Psoas muscle (tissue), 8 donors: ENCODE data around the gene HPX. TPM values are rescaled to one million over a fixed set of nuclear protein-coding genes. Genes with fewer than 3 reads are reported as not detected.

ENCODE experiments used
- ATAC-seq, 4 donors: fragments of 200-7000 bp; cut with Tn5 transposase; one replicate each; pipeline ENCODE4 v1.9.1; 2020; ENCODE audit warnings: moderate library complexity in 3 of 4, mild to moderate bottlenecking in 2 of 4
- DNase-seq, 2 donors: peaks; one replicate each; pipeline ENCODE4 v3.0.0-alpha.2; 2020
- H3K27ac ChIP-seq: fragments of 200-600 bp; one replicate; pipeline ENCODE4 v1.8.0; 2022
- H3K27me3 ChIP-seq, 3 donors: fragments of 200-600 bp in 1 of 3; one replicate each; pipeline versions ENCODE4 v1.6.1 to v1.8.0; 2013 to 2022; ENCODE audit warnings: low read length in 2 of 3, mild to moderate bottlenecking in 2 of 3, moderate library complexity in 1 of 3; ENCODE audit not compliant: insufficient read depth in 3 of 3
- H3K36me3 ChIP-seq, 2 donors: fragments of 200-600 bp in 1 of 2; one replicate each; pipeline versions ENCODE4 v1.6.1 to v1.8.0; 2013 to 2022; ENCODE audit warnings: low read depth in 1 of 2, mild to moderate bottlenecking in 1 of 2, moderate library complexity in 1 of 2; ENCODE audit not compliant: insufficient read depth in 1 of 2
- H3K4me1 ChIP-seq: fragments of 200-600 bp; one replicate; pipeline ENCODE4 v1.8.0; 2022
- H3K4me3 ChIP-seq: fragments of 200-600 bp; one replicate; pipeline ENCODE4 v1.8.0; 2022; ENCODE audit warnings: mild to moderate bottlenecking
- H3K9me3 ChIP-seq: fragments of 200-600 bp; one replicate; pipeline ENCODE4 v1.8.0; 2022
- CTCF ChIP-seq: fragments of 200-600 bp; IDR thresholded peaks from one replicate; pipeline ENCODE4 v1.8.0; 2022; ENCODE audit warnings: antibody characterized with exemption
- WGBS, 3 donors: extraction: QIAGEN DNeasy Blood & Tissue Kit; methylation state at CpG; one replicate each; pipeline versions ENCODE4 v1.1.6 to v1.1.7; 2013; 5-methylcytosine and 5-hydroxymethylcytosine counted together
- intact Hi-C, 2 donors: fragments of 100-400 bp; cut with DNase I; formaldehyde crosslinking; loops; one replicate each; pipeline versions ENCODE4 v1.11.0 to v1.14.2; 2022
- polyA plus RNA-seq, 3 donors: library from polyadenylated mRNA; stranded (reverse); fragments of 200-250 nt; gene quantifications; one replicate each; pipeline ENCODE4 v1.2.3, GENCODE V29; 2013
- total RNA-seq, 4 donors: library from RNA; stranded (reverse); fragmentation: NEBNext Ultra II Directional in 2 of 4; extraction: Animal tissue kit (Norgen Biotek cat#: 25700) in 2 of 4; gene quantifications; one replicate each; pipeline versions ENCODE4 v1.2.1 to v1.2.4, GENCODE V29; 2021 to 2023
- donor health status: healthy with polysubstance abuse.
- donor health status: DM: no; HTN: no; CAD: no; lungs with moderate emphysema.
- donor health status: Bipolar disorder and iron deficiency.
- donor health status: healthy.
- donor health status: DM: yes; HTN: yes; CAD: no.
- donor health status: DM: no; HTN: no; CAD: no.
- donor health status: DM: no; HTN: no; CAD: no.
- donor health status: DM: yes; HTN: yes; CAD: no.

HPX gene
- total and polyA plus RNA-seq, 7 donors, result 0.04 to 0.75 (median 0.35) TPM; not detected in 1

- TF ChIP-seq CTCF, result no peak
- H3K4me3 ChIP-seq, result peak within 1 kb of the TSS; percentile 89
- peak within 1 kb of the TSS; percentile 95 for H3K27ac ChIP-seq
- H3K9me3 ChIP-seq, result no peaks in the 10 kb centered on the region
- H3K4me1 ChIP-seq, result peaks cover 17% of the 10 kb centered on the region
- DNase-seq, result peak; percentile 94 to 97
- peaks cover 3 to 42% of the 10 kb centered on the region in 2 donors for H3K36me3 ChIP-seq
- 0 to 1% (median 0%) methylated on average over 61 to 63 of the region's 63 CpGs for WGBS, 3 donors
- intact Hi-C loops, result loop anchor here (2.0 to 10.0 kb wide), 4 partner anchors 29 to 315 kb away; partner anchors contain the start of genes APBB1 (in 1 of the 2), ARFIP2 (in 1 of the 2), ILK (in 1 of the 2) and RRP8 (in 1 of the 2)
- no peaks in the 10 kb centered on the region for H3K27me3 ChIP-seq
- ATAC-seq, result peak; percentile 97
Measured at GRCh38 chr11:6389905-6390717, 50.7 kb downstream of the HPX start, which contains the start of gene SMPD1. SMPD1 (plus strand) TSS chr11:6390474; CDS start chr11:6390599, 125 bp downstream.

- H3K4me1 ChIP-seq, result peaks cover 17% of the 10 kb centered on the region
- no peak for ATAC-seq
- no peak for TF ChIP-seq CTCF
- H3K9me3 ChIP-seq, result no peaks in the 10 kb centered on the region
- H3K36me3 ChIP-seq, result peaks cover 3 to 28% of the 10 kb centered on the region in 2 donors
- 97 to 98% (median 97%) methylated on average over 1 of the region's 1 CpG for WGBS, 3 donors
- intact Hi-C loops, result loop anchor here (10.0 kb wide), 1 partner anchor 316 kb away; no protein-coding TSS in a partner anchor
- H3K4me3 ChIP-seq, result no peak overlapping the region
- H3K27me3 ChIP-seq, result no peaks in the 10 kb centered on the region
- DNase-seq, result no peak
- H3K27ac ChIP-seq, result peak overlapping the region; percentile 95
Measured at GRCh38 chr11:6388748-6389147, 52.0 kb downstream of the HPX start.

- H3K4me3 ChIP-seq, result no peak overlapping the region
- peaks cover 0 to 20% of the 10 kb centered on the region in 2 donors for H3K36me3 ChIP-seq
- intact Hi-C loops, result loop anchor here (10.0 kb wide), 1 partner anchor 317 kb away; no protein-coding TSS in a partner anchor
- peaks cover 17% of the 10 kb centered on the region for H3K4me1 ChIP-seq
- no peak overlapping the region for H3K27ac ChIP-seq
- H3K27me3 ChIP-seq, result no peaks in the 10 kb centered on the region
- DNase-seq (no peak), ATAC-seq (no peak)
- H3K9me3 ChIP-seq, result no peaks in the 10 kb centered on the region
- TF ChIP-seq CTCF, result no peak
- WGBS, 3 donors, result 72 to 84% (median 83%) methylated on average over 12 of the region's 12 CpGs
Measured at GRCh38 chr11:6387811-6388599, 52.8 kb downstream of the HPX start.

- Histone ChIP-seq H3K9me3 (no peaks in the 10 kb centered on the region), H3K27me3 (no peaks in the 10 kb centered on the region), H3K4me1 (peaks cover 9% of the 10 kb centered on the region), H3K27ac (no peak overlapping the region), H3K36me3 (peaks cover 0 to 12% of the 10 kb centered on the region in 2 donors), H3K4me3 (no peak overlapping the region)
- 83 to 92% (median 92%) methylated on average over 7 of the region's 7 CpGs for WGBS, 3 donors
- no peak for ATAC-seq
- no peak for TF ChIP-seq CTCF
- DNase-seq, result no peak
- intact Hi-C loops, result loop anchor here (10.0 kb wide), 1 partner anchor 320 kb away; no protein-coding TSS in a partner anchor
Measured at GRCh38 chr11:6385046-6385777, 55.6 kb downstream of the HPX start.
